ENCODE results near the gene CTXN2.

Gene CTXN2

DNA sequence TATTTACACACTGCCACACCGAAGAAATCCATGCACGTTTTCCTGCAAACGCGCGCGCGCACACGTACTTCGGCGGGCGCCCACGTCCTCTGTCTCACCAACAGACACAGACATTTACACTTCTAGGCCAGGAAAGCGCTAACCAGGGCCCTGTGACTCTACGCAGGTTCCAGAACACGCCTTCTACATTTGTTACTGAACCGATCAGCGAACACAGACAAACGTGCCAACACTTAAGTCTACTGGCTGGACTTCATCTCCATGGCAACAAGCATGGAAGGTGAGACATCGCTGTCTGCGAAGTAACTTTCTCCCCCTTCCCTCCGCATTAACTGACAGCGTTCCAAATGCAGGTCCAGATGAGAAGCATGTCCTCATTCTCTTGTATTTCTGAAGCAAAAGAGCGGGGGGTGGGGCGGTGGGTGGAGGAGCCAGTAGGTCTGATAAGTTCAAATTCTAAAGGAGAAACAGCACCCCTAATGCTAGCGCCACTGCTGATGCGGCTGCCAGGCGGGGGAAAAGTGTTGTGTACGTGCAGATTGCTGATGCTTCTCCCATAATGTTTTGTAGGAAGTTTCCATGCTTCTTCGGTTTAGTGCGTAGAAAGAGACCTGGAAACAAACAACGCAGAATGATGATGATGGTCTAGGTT lies at the start of gene CTXN2:
TSS of gene CTXN2 (plus strand) at position 92 of the 652 bp plus-strand sequence. CDS start 9,636 bp downstream, outside the sequence.
- TF ChIP-seq, protein P1, sequence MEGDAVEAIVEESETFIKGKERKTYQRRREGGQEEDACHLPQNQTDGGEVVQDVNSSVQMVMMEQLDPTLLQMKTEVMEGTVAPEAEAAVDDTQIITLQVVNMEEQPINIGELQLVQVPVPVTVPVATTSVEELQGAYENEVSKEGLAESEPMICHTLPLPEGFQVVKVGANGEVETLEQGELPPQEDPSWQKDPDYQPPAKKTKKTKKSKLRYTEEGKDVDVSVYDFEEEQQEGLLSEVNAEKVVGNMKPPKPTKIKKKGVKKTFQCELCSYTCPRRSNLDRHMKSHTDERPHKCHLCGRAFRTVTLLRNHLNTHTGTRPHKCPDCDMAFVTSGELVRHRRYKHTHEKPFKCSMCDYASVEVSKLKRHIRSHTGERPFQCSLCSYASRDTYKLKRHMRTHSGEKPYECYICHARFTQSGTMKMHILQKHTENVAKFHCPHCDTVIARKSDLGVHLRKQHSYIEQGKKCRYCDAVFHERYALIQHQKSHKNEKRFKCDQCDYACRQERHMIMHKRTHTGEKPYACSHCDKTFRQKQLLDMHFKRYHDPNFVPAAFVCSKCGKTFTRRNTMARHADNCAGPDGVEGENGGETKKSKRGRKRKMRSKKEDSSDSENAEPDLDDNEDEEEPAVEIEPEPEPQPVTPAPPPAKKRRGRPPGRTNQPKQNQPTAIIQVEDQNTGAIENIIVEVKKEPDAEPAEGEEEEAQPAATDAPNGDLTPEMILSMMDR (IDR thresholded peaks at IDR 0.05; ENCODE audit: control insufficient read depth, extremely low read depth, insufficient read depth) = no peak
- no peak for DNase-seq (ENCODE audit: low read depth)
- no peak within 1 kb of the TSS for H3K4me3 ChIP-seq (ENCODE audit: low read depth, low read length)

DNA sequence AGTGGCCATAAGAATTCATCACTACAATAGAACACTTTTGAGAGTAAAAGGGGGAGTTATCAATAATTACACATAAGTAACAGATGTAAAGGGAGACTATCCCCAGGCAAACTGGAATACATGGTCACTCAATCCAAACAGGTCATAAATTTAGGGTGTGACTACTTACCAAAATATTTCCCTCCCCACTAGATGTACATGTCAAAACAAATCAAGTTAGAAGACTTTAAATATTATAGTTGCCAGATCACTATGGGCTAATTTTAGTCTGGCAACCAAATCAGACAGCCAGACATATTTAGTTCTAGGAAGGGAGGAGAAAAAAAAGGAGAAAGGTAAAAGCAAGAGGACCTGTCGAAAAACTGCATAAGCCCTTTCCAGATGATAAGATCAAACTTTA lies 47.6 kb upstream of the CTXN2 start:
- TF ChIP-seq, protein P1 (IDR thresholded peaks at IDR 0.05; ENCODE audit: control insufficient read depth, extremely low read depth, insufficient read depth) = no peak
- H3K4me3 ChIP-seq (ENCODE audit: low read depth, low read length) = no peak overlapping the region
- no peak for DNase-seq (ENCODE audit: low read depth)

GRCh38 chr15:48144889-48145288 lies 46.6 kb upstream of the CTXN2 start:
- no peak overlapping the region for H3K4me3 ChIP-seq (ENCODE audit: low read depth, low read length)
- no peak for DNase-seq (ENCODE audit: low read depth)
- TF ChIP-seq, protein P1 (IDR thresholded peaks at IDR 0.05; ENCODE audit: control insufficient read depth, extremely low read depth, insufficient read depth) = no peak

- TF ChIP-seq, protein P1 (IDR thresholded peaks at IDR 0.05; ENCODE audit: control insufficient read depth, extremely low read depth, insufficient read depth) = no peak
Measured at GRCh38 chr15:48145923-48146322, 45.5 kb upstream of the CTXN2 start.

DNA sequence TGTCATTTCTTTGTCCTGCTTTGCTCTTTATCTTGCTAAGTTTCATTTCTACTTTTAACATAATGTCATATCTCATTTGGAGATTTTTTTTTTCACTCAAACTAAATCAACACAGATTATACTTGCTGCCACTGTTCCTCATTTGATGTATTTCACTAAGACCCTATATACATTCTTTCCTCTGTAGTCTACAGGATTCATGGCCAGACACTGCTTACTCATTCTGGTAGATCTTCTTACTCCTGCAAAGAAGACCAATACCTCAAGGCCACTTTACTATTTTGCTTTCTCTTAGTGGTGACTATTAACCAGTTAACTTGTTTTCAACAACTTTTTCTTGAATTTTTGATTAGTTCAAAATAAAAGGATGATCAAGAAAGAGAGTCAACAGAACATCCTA lies 44.1 kb upstream of the CTXN2 start:
- TF ChIP-seq, protein P1 (IDR thresholded peaks at IDR 0.05; ENCODE audit: control insufficient read depth, extremely low read depth, insufficient read depth) = no peak
- H3K4me3 ChIP-seq (ENCODE audit: low read depth, low read length) = no peak overlapping the region
- DNase-seq (ENCODE audit: low read depth) = no peak

More at GRCh38 chr15:48145923-48146322, 45.5 kb upstream of the CTXN2 start:
- H3K4me3 ChIP-seq (ENCODE audit: low read depth, low read length) = no peak overlapping the region
- DNase-seq (ENCODE audit: low read depth) = no peak

GRCh38 chr15:48149858-48150257 lies 41.6 kb upstream of the CTXN2 start:
- H3K4me3 ChIP-seq (ENCODE audit: low read depth, low read length) = no peak overlapping the region
- TF ChIP-seq, protein P1 (IDR thresholded peaks at IDR 0.05; ENCODE audit: control insufficient read depth, extremely low read depth, insufficient read depth) = no peak
- no peak for DNase-seq (ENCODE audit: low read depth)

- TF ChIP-seq, protein P1 (IDR thresholded peaks at IDR 0.05; ENCODE audit: control insufficient read depth, extremely low read depth, insufficient read depth) = no peak
- no peak overlapping the region for H3K4me3 ChIP-seq (ENCODE audit: low read depth, low read length)
Measured at GRCh38 chr15:48153526-48153925, 37.9 kb upstream of the CTXN2 start.

More at GRCh38 chr15:48153526-48153925, 37.9 kb upstream of the CTXN2 start:
- no peak for DNase-seq (ENCODE audit: low read depth)

Measured in LNCaP clone FGC (cell line).